Measurements from ENCODE around the gene ASZ1.

The ASZ1 gene

GRCh38 chr7:117346161-117346560, 81.1 kb downstream of the ASZ1 start:
- DNase-seq (ENCODE audit: low read depth): no peak

GRCh38 chr7:117338020-117338419, 89.3 kb downstream of the ASZ1 start:
- DNase-seq (ENCODE audit: low read depth): no peak

DNA sequence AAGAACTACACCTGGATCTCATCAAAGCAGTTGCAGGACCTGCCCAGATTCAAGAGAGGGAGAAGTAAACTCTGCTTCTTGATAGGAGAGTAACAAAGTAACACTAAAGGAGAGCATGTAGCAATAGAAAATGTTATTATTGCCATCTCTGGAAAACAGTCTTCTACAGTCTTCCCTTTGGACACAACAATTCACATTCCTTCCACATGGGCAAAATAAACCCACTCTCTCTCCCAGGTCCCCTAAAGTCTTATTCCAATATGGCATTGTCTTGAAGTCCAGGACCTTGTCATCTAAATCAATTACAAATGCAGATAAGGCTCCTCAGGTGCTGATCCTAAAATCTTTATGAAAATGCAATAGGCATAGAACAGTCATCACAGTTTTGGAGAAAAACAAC, 94.1 kb downstream of the ASZ1 start:
- DNase-seq (ENCODE audit: low read depth): no peak

- DNase-seq (ENCODE audit: low read depth): no peak
Observed at GRCh38 chr7:117332031-117332430, 95.3 kb downstream of the ASZ1 start.

DNA sequence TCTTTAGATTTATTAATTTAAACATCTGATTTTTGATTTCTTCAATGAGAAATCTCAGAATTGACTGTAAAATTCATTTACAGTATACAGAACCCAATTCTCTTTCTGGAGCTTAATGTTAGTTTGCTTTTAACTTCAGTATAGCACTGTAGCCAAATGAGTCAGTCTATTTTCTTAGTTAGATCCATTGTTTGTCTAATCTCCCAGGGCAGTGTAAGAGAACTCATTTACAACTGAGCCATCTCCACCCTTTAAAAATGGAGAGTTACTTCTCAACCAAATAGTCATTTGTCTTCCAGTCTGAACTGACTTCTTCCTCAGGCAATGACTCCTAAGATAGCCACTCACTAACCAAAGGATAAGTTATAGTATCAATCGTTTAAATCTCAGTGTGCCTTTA, 101.5 kb downstream of the ASZ1 start:
- DNase-seq (ENCODE audit: low read depth): no peak

GRCh38 chr7:117324960-117325359, 102.3 kb downstream of the ASZ1 start:
- no peak for DNase-seq (ENCODE audit: low read depth)

- peak; percentile 27 for DNase-seq (ENCODE audit: low read depth)
Observed at GRCh38 chr7:117323851-117324711, 103.2 kb downstream of the ASZ1 start.

DNA sequence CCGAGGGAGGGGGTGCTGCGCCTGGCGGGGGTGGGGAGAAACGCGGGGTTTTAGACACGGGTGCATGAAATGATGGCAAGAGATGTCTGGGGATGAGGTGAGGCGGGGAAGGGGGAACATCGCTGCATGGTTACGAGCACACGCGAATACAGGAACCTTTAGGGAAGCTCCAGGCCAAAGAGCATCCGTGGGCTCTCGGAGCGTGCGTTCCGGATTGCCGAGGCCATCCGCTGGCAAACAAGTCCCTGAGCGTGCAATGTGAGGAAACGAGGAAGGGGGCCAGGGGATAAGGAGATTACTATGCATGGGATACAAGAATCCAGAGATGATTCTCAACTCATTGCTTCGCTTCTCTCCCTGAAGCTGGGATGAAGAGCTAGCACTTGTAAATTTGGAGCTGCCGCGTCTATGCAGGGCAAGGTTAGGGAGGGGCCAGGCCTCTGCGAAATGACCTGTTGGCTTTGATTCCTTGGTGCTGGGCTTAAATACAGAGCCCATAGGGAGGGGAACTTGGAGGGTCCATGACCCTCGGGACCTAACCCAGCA, 103.9 kb downstream of the ASZ1 start:
- DNase-seq (ENCODE audit: low read depth): no peak

- no peak for DNase-seq (ENCODE audit: low read depth)
Observed at GRCh38 chr7:117322741-117323304, 104.5 kb downstream of the ASZ1 start, which contains the start of gene WNT2. WNT2 (minus strand) TSS chr7:117323058; CDS start chr7:117322989, 69 bp downstream.

- DNase-seq (ENCODE audit: low read depth): no peak
Observed at GRCh38 chr7:117320523-117320922, 106.8 kb downstream of the ASZ1 start.

- no peak for DNase-seq (ENCODE audit: low read depth)
Observed at GRCh38 chr7:117319181-117319580, 108.1 kb downstream of the ASZ1 start.

GRCh38 chr7:117313582-117313981, 113.7 kb downstream of the ASZ1 start:
- DNase-seq (ENCODE audit: low read depth): no peak
